GM19397 (cell line): Measurements from ENCODE around the gene TMEM150A.
A peak's percentile ranks its signal among the peaks of the same experiment; 100 is the strongest.
"Not testable (repeated sequence)": the region's sequence is repeated elsewhere in the genome, so short reads cannot be mapped to it uniquely, and the experiment has no call there.

Source experiments
- ATAC-seq: cut with Tn5 transposase; IDR thresholded peaks from one replicate; pipeline ENCODE4 v1.9.1; 2021; ENCODE audit warnings: mild to moderate bottlenecking, moderate library complexity; ENCODE audit not compliant: unreplicated experiment

The TMEM150A gene

DNA sequence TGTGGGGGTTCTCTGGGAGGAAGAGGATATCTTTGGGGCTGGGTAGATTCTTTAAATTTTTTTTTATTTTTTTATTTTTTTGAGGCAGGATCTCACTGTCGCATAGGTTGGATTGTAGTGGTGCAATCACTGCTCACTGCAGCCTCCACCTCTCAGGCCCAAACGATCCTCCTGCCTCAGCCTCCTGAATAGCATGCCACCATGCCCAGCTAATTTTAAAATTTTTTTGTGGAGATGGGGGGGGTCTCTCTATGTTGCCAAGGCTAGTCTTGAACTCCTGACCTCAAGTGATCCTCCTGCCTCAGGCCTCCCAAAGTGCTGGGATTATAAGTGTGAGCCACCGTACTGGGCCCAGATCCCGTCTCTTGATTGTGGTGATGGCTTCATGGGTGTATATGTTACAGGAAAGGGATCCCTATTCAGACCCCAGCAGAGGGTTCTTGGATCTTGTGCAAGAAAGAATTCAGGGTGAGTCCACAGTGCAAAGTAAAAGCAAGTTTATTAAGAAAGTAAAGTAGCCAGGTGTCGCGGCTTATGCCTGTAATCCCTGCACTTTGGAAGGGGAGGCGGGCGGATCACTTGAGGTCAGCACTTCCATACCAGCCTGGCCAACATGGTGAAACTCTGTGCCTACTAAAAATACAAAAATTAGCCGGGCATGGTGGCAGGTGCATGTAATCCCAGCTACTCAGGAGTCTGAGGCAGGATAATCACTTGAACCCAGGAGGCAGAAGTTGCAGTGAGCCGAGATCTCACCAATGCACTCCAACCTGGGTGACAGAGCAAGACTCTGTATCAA is 11.4 kb upstream of the TMEM150A start:
- ATAC-seq = no peak

GRCh38 chr2:85611705-85612587 is 9.4 kb upstream of the TMEM150A start, which contains the start of gene C2orf68:
TSS of gene C2orf68 (minus strand) at chr2:85612066. CDS start at chr2:85611984, 82 bp downstream.
- ATAC-seq = peak; percentile 71

DNA sequence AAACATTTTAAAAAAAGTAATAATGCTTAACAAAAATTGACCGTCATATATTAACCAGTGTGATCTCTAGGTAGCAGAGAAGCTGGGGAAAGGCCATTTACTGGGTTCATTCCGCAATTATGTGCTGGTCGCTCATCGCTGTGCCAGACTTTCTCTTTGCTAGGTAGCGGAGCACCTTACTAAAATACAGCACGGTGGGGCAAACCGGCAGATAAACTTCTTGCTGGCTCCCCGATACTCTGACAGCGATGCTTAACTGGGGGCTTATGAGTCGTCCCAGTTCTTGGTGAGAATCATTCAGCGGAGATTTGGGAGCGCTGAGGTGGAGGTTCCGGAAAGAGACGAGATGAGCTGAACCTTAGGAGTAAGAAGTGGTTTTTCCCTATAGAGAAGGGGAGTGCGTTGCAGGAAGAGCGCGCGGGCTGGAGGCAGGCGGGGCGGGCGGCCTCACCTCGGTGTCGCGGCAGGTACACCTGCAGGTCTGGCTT is 8.8 kb upstream of the TMEM150A start:
- no peak for ATAC-seq

DNA sequence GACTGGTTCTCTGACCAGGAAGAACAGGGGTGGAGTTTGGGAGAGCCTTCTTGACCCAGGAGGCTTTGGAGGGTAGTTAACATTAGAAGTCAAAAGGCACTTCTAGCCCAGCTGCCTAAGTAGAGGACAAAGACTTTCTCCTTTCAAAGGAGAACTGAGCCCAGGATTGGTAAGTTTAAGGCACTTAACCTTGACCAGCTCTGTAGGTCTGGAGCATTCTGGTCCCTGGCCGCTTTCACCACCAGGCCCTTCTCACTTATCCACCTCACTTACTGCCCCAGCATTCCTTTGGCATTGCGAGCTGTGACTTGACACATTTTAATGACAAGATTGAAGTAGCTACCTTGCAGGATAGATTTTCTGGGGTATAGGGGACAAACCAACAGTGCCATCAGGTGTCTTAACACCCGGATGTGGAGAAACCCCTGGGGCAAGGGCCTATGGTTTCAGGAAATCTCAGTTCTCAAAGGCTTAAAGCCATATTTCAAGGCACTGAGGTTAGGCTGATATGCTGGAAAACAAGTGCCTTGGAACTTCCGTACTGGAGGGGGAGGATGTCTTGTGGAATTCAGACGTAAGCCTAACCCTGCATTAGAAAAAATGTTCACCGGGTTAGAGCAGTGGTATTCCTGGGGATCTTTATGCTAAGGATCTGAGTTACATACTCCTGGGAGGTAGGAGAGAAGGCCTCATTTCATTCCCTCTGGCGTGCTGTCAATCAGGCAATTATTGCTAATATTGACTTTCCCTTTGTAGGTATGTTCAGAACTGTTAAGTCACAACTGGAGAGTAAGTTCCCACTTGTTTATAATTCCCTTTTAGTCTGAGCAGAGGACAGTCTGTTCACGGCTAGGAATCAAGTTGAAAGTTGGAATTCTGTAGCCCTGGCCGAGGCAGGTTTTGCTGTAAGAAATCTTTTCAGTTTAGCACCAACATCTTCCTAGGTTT is 5.0 kb upstream of the TMEM150A start:
- ATAC-seq = no peak

GRCh38 chr2:85606116-85606455 is 3.6 kb upstream of the TMEM150A start:
- ATAC-seq = no peak

DNA sequence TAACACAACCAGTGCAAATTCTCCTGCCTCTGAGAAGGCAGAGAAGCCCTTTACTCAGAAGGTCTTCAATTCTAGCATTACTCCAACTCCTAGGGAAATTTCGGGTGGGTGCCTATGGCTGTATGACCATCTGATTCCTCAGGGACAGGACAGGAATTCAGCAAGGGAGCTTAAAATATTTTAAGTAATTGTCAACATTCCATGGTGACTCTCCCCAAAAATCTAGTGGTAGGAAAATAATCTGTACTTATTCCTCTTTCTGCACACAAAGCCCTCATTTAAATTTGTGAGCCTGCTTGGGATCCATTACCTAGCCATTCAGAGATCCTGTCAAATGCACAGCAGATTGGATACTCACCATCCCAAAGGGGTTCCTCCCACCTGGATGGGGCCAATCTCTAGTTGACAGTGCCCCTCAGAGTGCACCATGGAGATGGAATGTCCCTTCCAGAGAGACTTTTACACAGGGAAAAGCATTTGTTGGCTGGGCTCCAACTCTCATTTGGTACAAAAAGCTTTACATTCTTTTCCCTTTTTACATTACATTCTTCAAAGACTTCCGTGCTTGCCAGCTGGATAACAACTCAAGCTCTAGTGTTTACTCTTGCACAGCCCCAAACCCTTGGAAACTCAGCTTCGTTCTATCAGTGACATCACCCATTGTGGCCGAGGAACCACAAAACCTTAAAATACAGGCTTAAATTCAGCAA is 3.1 kb upstream of the TMEM150A start:
- ATAC-seq = no peak

- ATAC-seq = no peak
These were observed 2.3 kb upstream of the TMEM150A start for GRCh38 chr2:85604568-85605339.

DNA sequence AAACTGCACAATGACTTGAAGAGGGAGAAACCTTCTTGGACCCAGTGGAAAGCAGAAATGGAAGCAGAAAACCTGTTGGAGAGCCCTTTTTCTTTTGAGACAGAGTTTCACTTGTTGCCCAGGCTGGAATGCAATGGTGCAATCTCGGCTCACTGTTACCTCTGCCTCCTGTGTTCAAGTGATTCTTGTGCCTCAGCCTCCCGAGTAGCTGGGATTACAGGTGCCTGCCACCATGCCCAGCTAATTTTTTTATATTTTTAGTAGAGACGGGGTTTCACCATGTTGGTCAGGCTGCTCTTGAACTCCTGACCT is 1.6 kb upstream of the TMEM150A start:
- not testable (repeated sequence) for ATAC-seq

DNA sequence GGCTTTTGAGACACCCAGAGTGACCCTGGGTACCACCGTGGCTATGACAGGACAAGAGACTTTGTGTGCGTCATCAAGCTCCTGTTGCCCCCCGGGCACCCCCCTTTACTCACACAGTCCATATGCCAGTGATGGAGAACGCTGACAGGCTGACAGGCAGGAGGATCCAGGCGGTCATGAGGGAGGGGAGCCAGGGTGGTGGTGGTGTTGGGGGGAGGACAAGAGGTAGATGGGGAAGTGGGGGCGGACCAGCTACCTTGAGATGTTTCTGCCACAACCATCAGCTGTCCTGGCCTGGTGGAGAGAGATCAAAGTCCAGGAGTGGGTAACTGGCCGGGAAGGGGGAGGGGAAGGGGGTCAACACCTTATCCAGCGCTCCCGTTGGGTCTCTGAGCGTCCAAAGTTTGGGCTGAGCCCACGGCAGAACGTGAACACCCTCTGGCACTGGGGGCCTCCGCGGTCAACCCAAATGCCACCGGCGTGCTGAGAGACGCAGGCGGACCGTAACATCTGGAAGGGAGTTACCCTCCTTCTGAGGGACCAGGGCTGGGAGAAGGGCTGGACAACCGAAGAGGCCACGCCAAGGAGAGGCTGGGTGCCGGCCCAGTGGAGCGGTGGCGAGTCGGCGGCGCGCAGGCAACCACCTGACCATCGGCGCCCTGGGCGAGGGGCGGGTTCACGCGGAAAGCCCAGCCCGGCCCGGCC is 575 bp downstream of the TMEM150A start:
- peak; percentile 45 for ATAC-seq

DNA sequence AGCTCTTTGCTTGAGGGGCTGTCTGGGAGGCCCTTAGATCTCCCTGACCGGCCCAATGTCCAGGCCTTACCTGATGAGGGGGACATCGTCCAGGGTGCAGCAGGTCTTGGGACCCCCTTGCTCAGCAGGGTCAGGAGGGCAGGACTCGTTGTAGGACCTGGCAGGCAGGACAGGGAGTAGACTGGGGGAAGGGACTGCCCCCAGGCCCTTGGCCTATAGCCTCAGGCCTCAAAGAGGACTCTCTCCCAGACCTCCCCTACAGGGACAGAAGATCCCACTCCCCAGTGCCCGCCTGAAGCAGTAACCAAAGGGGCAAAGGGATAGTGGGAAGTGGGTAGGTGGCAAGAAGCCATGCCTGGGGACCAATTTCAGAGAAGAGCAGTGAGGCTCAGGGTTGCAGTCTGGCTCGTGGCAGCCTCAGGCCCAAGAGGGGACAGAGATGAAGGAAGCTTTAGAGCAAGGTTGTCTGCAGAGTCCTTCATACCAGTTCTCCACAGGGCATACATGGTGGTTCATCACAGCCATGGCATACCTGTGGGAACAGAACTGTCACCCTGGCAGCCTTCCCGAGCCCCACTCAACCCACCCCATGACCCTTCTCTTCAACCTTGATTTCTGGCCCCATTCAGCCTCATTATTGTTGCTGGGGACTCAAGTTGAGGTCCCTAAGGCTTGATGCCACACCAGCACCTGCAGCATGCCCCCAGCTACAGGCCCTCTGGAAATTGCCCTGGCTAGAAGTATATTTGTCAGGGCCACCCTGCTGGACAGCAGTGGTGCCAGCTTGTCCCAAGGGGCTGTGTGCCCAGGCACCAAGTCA is 1.3 kb downstream of the TMEM150A start:
- ATAC-seq = no peak

DNA sequence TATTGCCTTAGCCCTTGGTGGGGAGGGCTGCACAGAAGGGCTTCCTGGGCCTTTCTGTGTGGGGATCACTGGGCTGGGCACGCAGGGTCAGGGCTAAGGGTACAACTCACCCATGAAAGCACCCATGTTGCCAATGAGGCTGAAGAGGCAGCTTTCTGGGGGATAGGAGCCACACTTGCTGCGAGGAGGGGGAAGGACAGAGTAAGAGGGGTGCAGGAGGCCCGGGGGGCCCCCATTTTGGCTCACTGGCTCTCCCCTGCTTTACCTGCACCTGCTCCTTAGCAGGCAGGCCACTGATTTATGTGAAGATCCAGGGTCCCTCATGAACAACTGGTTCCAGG is 2.3 kb downstream of the TMEM150A start:
- no peak for ATAC-seq

GRCh38 chr2:85599468-85600234 is 2.8 kb downstream of the TMEM150A start:
- ATAC-seq = no peak

- ATAC-seq = no peak
These were observed 3.7 kb downstream of the TMEM150A start for GRCh38 chr2:85598594-85599340.

GRCh38 chr2:85597241-85597640 is 5.3 kb downstream of the TMEM150A start:
- no peak for ATAC-seq

GRCh38 chr2:85596486-85597143 is 5.9 kb downstream of the TMEM150A start:
- no peak for ATAC-seq

GRCh38 chr2:85596026-85596333 is 6.5 kb downstream of the TMEM150A start:
- no peak for ATAC-seq
